A549 (cell line): ENCODE results near the gene NSUN7.

ENCODE experiments used
- HOXA7 ChIP-seq: fragments of 250-450 bp; sonication (Bioruptor Pico); IDR thresholded peaks from 2 replicates; pipeline ENCODE4 v1.5.0; 2020; ENCODE audit warnings: mild to moderate bottlenecking, moderate library complexity
- TF ChIP-seq, protein P1 (sequence below): fragments of >200 bp; sonication (Bioruptor Twin); formaldehyde crosslinking; IDR thresholded peaks from 3 replicates; pipeline ENCODE4 v1.5.1; 2016
- TF ChIP-seq, protein P2 (sequence below): IDR thresholded peaks from 2 replicates; pipeline ENCODE4 v1.6.1; 2012; ENCODE audit warnings: low read depth, borderline replicate concordance

DNA sequence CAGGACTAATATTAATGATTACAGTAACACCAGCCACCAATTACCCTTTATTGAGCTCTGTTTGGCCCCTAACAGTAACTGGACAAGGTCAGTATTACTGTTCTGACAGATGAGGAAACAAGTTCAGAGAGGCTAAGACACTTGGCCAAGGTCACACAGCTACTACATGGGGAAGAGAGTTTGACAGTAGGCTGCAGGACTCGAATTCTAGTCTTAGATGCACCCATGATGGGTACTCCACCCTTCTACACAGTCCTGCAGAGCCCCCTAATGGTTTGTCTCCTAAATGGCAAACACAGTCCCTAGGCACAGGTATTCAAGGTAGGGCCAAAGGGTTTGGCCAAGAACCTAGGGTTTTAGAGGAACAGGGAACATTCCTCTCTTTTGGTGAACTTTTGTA, 93.9 kb downstream of the NSUN7 start:
- TF ChIP-seq, protein P1, sequence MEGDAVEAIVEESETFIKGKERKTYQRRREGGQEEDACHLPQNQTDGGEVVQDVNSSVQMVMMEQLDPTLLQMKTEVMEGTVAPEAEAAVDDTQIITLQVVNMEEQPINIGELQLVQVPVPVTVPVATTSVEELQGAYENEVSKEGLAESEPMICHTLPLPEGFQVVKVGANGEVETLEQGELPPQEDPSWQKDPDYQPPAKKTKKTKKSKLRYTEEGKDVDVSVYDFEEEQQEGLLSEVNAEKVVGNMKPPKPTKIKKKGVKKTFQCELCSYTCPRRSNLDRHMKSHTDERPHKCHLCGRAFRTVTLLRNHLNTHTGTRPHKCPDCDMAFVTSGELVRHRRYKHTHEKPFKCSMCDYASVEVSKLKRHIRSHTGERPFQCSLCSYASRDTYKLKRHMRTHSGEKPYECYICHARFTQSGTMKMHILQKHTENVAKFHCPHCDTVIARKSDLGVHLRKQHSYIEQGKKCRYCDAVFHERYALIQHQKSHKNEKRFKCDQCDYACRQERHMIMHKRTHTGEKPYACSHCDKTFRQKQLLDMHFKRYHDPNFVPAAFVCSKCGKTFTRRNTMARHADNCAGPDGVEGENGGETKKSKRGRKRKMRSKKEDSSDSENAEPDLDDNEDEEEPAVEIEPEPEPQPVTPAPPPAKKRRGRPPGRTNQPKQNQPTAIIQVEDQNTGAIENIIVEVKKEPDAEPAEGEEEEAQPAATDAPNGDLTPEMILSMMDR = no peak; the same call in 2 of the 3 replicates
- TF ChIP-seq, protein P2, sequence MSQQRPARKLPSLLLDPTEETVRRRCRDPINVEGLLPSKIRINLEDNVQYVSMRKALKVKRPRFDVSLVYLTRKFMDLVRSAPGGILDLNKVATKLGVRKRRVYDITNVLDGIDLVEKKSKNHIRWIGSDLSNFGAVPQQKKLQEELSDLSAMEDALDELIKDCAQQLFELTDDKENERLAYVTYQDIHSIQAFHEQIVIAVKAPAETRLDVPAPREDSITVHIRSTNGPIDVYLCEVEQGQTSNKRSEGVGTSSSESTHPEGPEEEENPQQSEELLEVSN = no peak
- TF ChIP-seq HOXA7 = no peak
